NCI-H1417 (cell line): Measurements from ENCODE around the gene TTC6.

Experiments
- DNase-seq, 3 experiments: peaks; one replicate each; lab custom pipeline; 2025; lab: John Stamatoyannopoulos, UW

Gene TTC6

GRCh38 chr14:37585971-37586796 is 9.2 kb upstream of the TTC6 start:
- peak; percentile 47 to 89 (median 87) for DNase-seq

DNA sequence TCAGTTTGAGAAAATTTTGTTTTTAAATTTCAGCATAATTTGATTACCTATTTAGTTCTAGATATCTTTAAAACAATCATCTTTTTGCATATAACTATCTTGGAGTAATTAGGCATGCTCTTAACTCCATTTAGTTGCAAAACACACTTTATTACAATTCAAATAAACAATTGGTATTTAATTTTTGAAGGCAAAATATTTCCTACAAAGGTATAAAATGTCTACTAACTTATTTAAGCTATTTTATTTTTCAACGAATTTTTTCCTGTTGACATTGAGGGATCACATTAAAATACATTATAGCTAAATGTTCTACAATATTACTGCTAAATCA is 8.7 kb upstream of the TTC6 start:
- DNase-seq = peak in 1 of 3 experiments; percentile 62

DNA sequence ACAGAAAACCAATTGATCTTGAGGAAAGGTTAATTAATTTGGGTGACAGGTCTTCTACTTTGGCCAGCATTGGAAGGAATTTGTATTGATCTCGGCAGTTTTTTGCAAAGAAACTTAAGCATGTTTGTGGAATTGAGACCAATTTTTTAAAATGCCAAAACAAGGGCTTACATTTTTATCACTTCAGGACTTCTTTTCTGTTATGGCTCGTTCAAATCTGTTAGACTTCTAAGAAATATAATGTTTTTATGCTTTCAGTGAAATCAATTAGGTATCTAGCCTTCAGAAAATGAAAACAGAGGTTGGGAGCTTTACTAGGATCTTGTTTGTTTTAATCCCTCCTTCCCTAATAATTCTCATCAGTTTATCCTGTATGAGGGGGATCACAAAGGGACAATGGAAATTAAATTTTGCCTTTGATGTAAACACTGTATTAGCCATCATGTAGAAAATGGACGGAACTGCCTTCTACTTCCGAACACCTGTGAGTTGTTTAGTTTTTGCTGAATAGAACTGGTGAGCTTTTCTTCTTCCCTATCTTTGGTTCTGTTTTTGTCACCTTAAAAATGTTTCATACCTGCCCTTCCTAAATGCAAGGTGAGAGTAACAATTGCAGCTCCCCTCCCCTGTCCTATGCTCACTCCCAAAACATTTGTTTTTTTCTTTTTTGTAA is 8.2 kb upstream of the TTC6 start:
- peak; percentile 62 to 89 (median 71) for DNase-seq

GRCh38 chr14:37587881-37588666 is 7.4 kb upstream of the TTC6 start:
- peak; percentile 81 to 89 (median 84) for DNase-seq

DNA sequence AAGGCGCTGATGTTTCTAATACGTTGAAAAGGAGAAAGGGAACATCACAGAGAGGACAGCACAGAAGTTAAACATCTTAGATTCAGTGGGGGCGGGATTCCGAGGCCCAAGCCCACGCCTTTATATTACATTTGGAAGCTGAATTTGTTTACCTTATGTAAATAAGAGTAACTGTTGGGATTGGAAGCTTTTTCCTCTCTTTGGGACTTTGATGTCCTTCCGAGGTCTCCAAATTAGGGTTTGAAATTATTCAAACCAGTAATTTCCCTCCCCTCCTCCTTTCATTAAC is 6.8 kb upstream of the TTC6 start:
- peak in 2 of 3 experiments; percentile 82 to 96 for DNase-seq

- peak; percentile 82 to 92 (median 89) for DNase-seq
These were observed 6.3 kb upstream of the TTC6 start for GRCh38 chr14:37588956-37589714.

- peak; percentile 62 to 92 (median 69) for DNase-seq
These were observed 5.6 kb upstream of the TTC6 start for GRCh38 chr14:37589715-37590427.

DNA sequence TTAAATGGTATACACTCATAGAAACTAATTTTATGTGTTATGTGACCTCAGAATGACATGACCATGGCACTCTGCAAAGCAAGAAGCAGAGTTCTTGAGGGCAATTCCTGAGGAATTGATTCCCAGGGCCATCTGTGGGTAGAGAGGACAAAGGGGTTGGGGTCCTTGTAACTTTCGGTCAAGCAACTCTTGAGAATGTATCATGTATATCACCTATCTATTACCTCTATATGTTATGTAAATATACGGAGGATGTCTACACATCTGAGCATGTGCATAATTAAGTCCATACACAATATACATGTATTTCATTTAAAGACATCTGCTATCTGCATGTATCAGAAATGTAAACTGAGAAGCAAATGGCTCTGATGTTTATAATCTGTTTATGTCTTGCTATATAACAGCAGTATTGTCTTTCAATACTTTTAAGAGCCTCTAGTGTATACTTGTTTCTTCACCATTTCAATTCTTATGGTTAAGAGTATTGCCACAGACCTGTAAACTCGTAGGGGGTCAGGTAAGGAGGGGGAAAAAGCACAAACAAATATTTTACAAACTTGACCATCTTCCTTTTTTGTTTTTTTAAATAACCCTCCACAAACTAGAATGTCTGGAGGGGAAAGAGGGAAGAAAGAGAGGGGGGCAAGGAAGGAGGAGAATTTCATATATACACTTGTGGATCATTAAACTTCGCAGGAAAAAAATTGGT is 4.8 kb upstream of the TTC6 start:
- peak; percentile 59 to 92 (median 71) for DNase-seq

DNA sequence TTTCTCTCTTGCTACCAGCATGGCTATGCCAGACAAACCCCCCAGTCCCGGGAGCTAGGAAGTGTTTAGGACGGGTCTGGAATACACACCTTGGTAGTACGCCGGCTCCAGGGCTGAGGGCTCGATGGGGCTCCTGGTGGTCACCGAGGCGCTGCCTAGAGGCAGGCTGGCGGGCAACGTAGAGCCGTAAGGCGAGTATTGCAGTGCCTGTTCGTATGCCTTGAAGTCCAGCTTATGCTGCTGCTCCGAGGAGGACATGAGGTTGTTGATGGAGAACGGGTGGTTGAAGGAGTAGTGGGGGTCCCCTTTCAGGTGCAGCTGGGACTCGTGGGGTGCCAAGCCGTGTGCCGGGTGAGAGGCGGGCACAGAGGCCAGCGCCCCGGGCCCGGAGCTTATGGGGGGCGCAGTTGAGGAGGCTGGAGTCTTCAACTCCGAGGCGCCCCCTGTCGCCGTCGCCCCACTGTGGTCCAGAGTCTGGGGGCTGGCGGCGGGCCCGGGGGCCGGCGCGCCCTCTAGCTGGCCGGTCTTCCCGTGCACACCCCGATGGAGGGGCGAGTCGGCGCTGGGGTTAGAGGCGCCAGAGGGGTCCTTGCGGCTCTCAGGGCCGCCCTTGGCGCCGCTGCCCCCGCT is 4.0 kb upstream of the TTC6 start:
- DNase-seq = peak; percentile 69 to 94 (median 93)

GRCh38 chr14:37591941-37592481 is 3.4 kb upstream of the TTC6 start:
- DNase-seq = peak; percentile 62 to 93 (median 92)

GRCh38 chr14:37592482-37593408 is 2.7 kb upstream of the TTC6 start:
- DNase-seq = peak; percentile 66 to 93 (median 91)

- peak; percentile 37 to 88 (median 56) for DNase-seq
These were observed 1.8 kb upstream of the TTC6 start for GRCh38 chr14:37593511-37594237.

- DNase-seq = peak; percentile 96 to 99 (median 96)
These were observed 1.0 kb upstream of the TTC6 start for GRCh38 chr14:37594238-37594970.

- DNase-seq = peak; percentile 97 to 99 (median 97)
These were observed 586 bp downstream of the TTC6 start for GRCh38 chr14:37595809-37596621.

DNA sequence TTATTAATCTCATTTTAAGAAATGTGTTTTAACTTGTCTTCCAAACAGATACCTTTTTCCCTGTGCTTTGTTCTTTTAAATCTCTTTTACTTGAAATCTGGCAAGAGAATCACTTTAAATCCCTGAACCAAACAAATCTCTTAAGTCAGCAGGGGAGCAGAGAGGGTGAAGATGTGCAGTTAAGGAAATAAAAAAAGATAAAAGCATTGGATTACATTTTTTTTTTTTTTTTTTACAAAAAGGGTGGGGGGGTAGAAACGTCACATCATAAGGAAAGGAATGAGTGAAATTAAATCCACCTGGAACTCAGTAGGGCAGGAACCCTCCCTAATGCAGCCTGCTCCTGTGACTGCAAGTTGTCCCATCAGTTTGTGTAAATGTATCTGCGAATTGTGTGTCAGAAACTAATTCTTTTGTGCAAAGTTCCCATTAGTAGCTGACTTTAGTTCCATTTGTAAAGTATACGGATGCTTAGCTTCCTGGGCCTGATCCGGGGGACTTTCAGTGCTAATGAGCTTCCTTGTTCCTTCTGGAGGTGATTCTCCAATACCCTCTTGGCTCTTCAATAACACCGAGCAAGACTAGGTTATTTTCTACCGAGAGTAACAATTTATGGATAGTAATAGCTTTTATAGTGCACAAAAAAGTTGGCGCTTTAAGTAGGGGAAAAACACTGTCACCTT is 1.5 kb downstream of the TTC6 start:
- DNase-seq = peak; percentile 50 to 83 (median 50)

DNA sequence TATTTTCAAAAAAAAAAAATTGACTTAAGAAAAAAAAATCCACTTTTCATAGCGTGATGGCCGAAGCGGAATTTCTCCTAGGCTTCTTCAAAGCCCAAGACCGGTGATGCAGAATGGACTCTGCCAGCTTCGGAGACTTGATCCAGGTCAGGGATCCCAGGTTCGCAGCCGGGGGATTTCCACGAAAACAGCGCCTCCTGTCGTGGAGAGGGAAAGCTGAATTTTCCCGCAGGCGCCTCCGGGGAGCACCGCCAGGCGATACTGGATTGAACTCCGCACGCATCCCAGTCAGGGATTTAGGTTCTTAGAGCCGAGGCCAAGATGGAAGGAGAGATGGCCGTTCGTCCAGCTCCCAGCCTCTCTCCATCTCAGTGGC is 2.1 kb downstream of the TTC6 start:
- peak; percentile 87 to 90 (median 88) for DNase-seq
